Measurements from ENCODE around the gene KCNT2.
A peak's percentile ranks its signal among the peaks of the same experiment; 100 is the strongest.

The KCNT2 gene

GRCh38 chr1:196563768-196564167 is 44.5 kb downstream of the KCNT2 start:
- in situ Hi-C loops (cut with MboI; ENCODE audit: low sequenced_read_pairs): no loop called here
- no peaks in the 10 kb centered on the region for H3K27me3 ChIP-seq (ENCODE audit: low read depth)
- H3K4me1 ChIP-seq: no peaks in the 10 kb centered on the region; the same call in 1 of the 2 replicates

GRCh38 chr1:196559314-196559713 is 48.9 kb downstream of the KCNT2 start:
- Histone ChIP-seq H3K36me3 (replicated peaks) (no peaks in the 10 kb centered on the region), H3K4me3 (no peak overlapping the region), H3K4me1 (peaks cover 3% of the 10 kb centered on the region), H3K27me3 (ENCODE audit: low read depth) (no peaks in the 10 kb centered on the region), H3K9me3 (no peaks in the 10 kb centered on the region)
- no peak for DNase-seq (ENCODE audit: low spot score in 2 of 2)
- in situ Hi-C loops (cut with MboI; ENCODE audit: low sequenced_read_pairs): no loop called here

More at GRCh38 chr1:196563768-196564167, 44.5 kb downstream of the KCNT2 start:
- H3K9me3 ChIP-seq: no peaks in the 10 kb centered on the region
- DNase-seq (ENCODE audit: low spot score in 2 of 2): no peak
- H3K36me3 ChIP-seq (replicated peaks): no peaks in the 10 kb centered on the region
- no peak overlapping the region for H3K4me3 ChIP-seq

GRCh38 chr1:196558411-196558810 is 49.8 kb downstream of the KCNT2 start:
- H3K4me3 ChIP-seq: no peak overlapping the region
- H3K4me1 ChIP-seq: peaks cover 3% of the 10 kb centered on the region
- no peaks in the 10 kb centered on the region for H3K36me3 ChIP-seq (replicated peaks)
- in situ Hi-C loops (cut with MboI; ENCODE audit: low sequenced_read_pairs): no loop called here
- no peaks in the 10 kb centered on the region for H3K9me3 ChIP-seq
- peak in 1 of 2 experiments; percentile 24 for DNase-seq (ENCODE audit: low spot score in 2 of 2)
- no peaks in the 10 kb centered on the region for H3K27me3 ChIP-seq (ENCODE audit: low read depth)

GRCh38 chr1:196557797-196558196 is 50.4 kb downstream of the KCNT2 start:
- in situ Hi-C loops (cut with MboI; ENCODE audit: low sequenced_read_pairs): no loop called here
- H3K9me3 ChIP-seq: no peaks in the 10 kb centered on the region

GRCh38 chr1:196550731-196551130 is 57.5 kb downstream of the KCNT2 start:
- Histone ChIP-seq H3K9me3 (no peaks in the 10 kb centered on the region), H3K4me1 (peaks cover 3% of the 10 kb centered on the region), H3K36me3 (replicated peaks) (no peaks in the 10 kb centered on the region), H3K27me3 (ENCODE audit: low read depth) (no peaks in the 10 kb centered on the region), H3K4me3 (no peak overlapping the region)
- in situ Hi-C loops (cut with MboI; ENCODE audit: low sequenced_read_pairs): no loop called here
- no peak for DNase-seq (ENCODE audit: low spot score in 2 of 2)

More at GRCh38 chr1:196557797-196558196, 50.4 kb downstream of the KCNT2 start:
- Histone ChIP-seq H3K4me3 (no peak overlapping the region), H3K36me3 (replicated peaks) (no peaks in the 10 kb centered on the region), H3K27me3 (ENCODE audit: low read depth) (no peaks in the 10 kb centered on the region), H3K4me1 (peaks cover 3% of the 10 kb centered on the region)
- DNase-seq (ENCODE audit: low spot score in 2 of 2): no peak

- no peaks in the 10 kb centered on the region for H3K9me3 ChIP-seq
- no peaks in the 10 kb centered on the region for H3K27me3 ChIP-seq (ENCODE audit: low read depth)
- in situ Hi-C loops (cut with MboI; ENCODE audit: low sequenced_read_pairs): no loop called here
- H3K36me3 ChIP-seq (replicated peaks): no peaks in the 10 kb centered on the region
- H3K4me3 ChIP-seq: no peak overlapping the region
- peak in 1 of 2 experiments; percentile 54 for DNase-seq (ENCODE audit: low spot score in 2 of 2)
- H3K4me1 ChIP-seq: peaks cover 3% of the 10 kb centered on the region
Measured at GRCh38 chr1:196546272-196547111, 61.7 kb downstream of the KCNT2 start.

- no peak for DNase-seq (ENCODE audit: low spot score in 2 of 2)
- H3K4me1 ChIP-seq: peaks cover 3% of the 10 kb centered on the region
- H3K27me3 ChIP-seq (ENCODE audit: low read depth): no peaks in the 10 kb centered on the region
- no peaks in the 10 kb centered on the region for H3K36me3 ChIP-seq (replicated peaks)
- no peak overlapping the region for H3K4me3 ChIP-seq
- no peaks in the 10 kb centered on the region for H3K9me3 ChIP-seq
- in situ Hi-C loops (cut with MboI; ENCODE audit: low sequenced_read_pairs): no loop called here
Measured at GRCh38 chr1:196545222-196545621, 63.0 kb downstream of the KCNT2 start.

- H3K27me3 ChIP-seq (ENCODE audit: low read depth): no peaks in the 10 kb centered on the region
- in situ Hi-C loops (cut with MboI; ENCODE audit: low sequenced_read_pairs): no loop called here
- no peak overlapping the region for H3K4me3 ChIP-seq
- peaks cover 3% of the 10 kb centered on the region for H3K4me1 ChIP-seq
- DNase-seq (ENCODE audit: low spot score in 2 of 2): no peak
- H3K36me3 ChIP-seq (replicated peaks): no peaks in the 10 kb centered on the region
- H3K9me3 ChIP-seq: no peaks in the 10 kb centered on the region
Measured at GRCh38 chr1:196544617-196545016, 63.6 kb downstream of the KCNT2 start.

GRCh38 chr1:196543833-196544232 is 64.4 kb downstream of the KCNT2 start:
- H3K27me3 ChIP-seq (ENCODE audit: low read depth): no peaks in the 10 kb centered on the region
- H3K9me3 ChIP-seq: no peaks in the 10 kb centered on the region
- DNase-seq (ENCODE audit: low spot score in 2 of 2): no peak
- no peak overlapping the region for H3K4me3 ChIP-seq
- in situ Hi-C loops (cut with MboI; ENCODE audit: low sequenced_read_pairs): no loop called here
- H3K4me1 ChIP-seq: peaks cover 3% of the 10 kb centered on the region
- H3K36me3 ChIP-seq (replicated peaks): no peaks in the 10 kb centered on the region

- Histone ChIP-seq H3K4me1 (no peaks in the 10 kb centered on the region), H3K36me3 (replicated peaks) (no peaks in the 10 kb centered on the region), H3K27me3 (ENCODE audit: low read depth) (no peaks in the 10 kb centered on the region), H3K9me3 (no peaks in the 10 kb centered on the region; the same call in 1 of the 2 replicates), H3K4me3 (no peak overlapping the region)
- no peak for DNase-seq (ENCODE audit: low spot score in 2 of 2)
- in situ Hi-C loops (cut with MboI; ENCODE audit: low sequenced_read_pairs): no loop called here
Measured at GRCh38 chr1:196538473-196538872, 69.8 kb downstream of the KCNT2 start.

- Histone ChIP-seq H3K36me3 (replicated peaks) (no peaks in the 10 kb centered on the region), H3K27me3 (ENCODE audit: low read depth) (no peaks in the 10 kb centered on the region), H3K4me3 (no peak overlapping the region), H3K4me1 (no peaks in the 10 kb centered on the region), H3K9me3 (no peaks in the 10 kb centered on the region; the same call in 1 of the 2 replicates)
- DNase-seq (ENCODE audit: low spot score in 2 of 2): peak in 1 of 2 experiments; percentile 39
- in situ Hi-C loops (cut with MboI; ENCODE audit: low sequenced_read_pairs): no loop called here
Measured at GRCh38 chr1:196535727-196536126, 72.5 kb downstream of the KCNT2 start.

- H3K27me3 ChIP-seq (ENCODE audit: low read depth): no peaks in the 10 kb centered on the region
- DNase-seq (ENCODE audit: low spot score in 2 of 2): no peak
- in situ Hi-C loops (cut with MboI; ENCODE audit: low sequenced_read_pairs): no loop called here
- H3K36me3 ChIP-seq (replicated peaks): no peaks in the 10 kb centered on the region
- no peak overlapping the region for H3K4me3 ChIP-seq
- no peaks in the 10 kb centered on the region for H3K4me1 ChIP-seq
- no peaks in the 10 kb centered on the region; the same call in 1 of the 2 replicates for H3K9me3 ChIP-seq
Measured at GRCh38 chr1:196531737-196532524, 76.3 kb downstream of the KCNT2 start.

- no peak for DNase-seq (ENCODE audit: low spot score in 2 of 2)
- Histone ChIP-seq H3K4me3 (no peak overlapping the region), H3K4me1 (no peaks in the 10 kb centered on the region), H3K36me3 (replicated peaks) (no peaks in the 10 kb centered on the region), H3K27me3 (ENCODE audit: low read depth) (no peaks in the 10 kb centered on the region), H3K9me3 (no peaks in the 10 kb centered on the region)
- in situ Hi-C loops (cut with MboI; ENCODE audit: low sequenced_read_pairs): no loop called here
Measured at GRCh38 chr1:196527919-196528318, 80.3 kb downstream of the KCNT2 start.
